NCI-H446 (cell line): Measurements from ENCODE around the gene RAB36.
A peak's percentile ranks its signal among the peaks of the same experiment; 100 is the strongest.

Source experiments
- DNase-seq, 2 experiments: peaks; one replicate each; lab custom pipeline; 2025; lab: John Stamatoyannopoulos, UW

Gene RAB36

DNA sequence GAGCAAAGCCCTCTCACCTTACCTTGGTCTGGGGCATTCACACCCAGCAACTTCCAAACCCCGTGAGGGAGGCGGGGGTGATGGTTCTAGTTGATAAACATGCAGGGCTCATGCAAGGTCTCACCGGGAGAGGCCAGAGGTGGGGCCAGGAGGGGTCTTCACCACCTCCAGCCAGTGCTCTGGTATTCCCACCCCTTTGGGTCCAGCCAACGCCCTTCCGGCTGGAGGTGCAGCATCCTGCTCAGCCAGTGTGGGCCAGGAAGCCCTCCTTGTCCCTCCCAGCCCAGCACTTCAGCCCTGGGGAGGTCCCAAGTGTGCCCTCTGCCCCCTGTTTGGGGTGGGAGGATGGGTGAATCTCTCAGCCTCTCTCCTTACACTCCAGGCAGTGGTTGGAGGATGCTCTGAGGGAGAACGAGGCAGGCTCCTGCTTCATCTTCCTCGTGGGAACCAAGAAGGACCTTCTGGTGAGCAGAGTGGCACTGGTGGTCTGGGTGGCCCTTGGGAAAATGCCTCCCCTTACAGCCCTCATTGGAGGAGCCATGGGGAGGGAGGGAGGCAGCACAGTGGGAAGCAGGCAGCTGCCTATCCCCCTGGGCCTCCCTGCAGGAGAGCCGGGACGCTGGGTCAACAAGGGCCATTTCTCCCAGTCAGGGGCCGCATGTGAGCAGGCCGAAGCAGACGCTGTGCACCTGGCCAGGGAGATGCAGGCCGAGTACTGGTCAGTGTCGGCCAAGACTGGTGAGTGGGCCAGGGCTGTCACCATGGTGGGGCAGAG is 13.4 kb downstream of the RAB36 start:
- no peak for DNase-seq

DNA sequence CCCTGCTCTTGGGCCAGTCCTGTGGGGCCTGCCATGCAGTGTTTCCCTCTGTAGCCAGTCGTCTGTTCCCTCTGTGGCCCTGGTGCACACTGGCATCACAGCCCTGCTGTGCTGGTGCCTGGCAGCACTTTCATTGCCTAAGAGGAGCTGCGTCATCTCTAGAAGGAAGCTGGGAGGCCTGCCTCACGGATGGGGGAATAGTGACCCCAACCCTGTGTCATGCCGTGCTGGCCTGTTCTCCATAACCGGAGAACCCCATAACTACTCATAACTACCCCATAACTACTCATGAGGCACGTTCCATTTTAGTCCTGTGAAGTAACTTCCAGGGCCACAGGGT is 14.0 kb downstream of the RAB36 start:
- no peak for DNase-seq

DNA sequence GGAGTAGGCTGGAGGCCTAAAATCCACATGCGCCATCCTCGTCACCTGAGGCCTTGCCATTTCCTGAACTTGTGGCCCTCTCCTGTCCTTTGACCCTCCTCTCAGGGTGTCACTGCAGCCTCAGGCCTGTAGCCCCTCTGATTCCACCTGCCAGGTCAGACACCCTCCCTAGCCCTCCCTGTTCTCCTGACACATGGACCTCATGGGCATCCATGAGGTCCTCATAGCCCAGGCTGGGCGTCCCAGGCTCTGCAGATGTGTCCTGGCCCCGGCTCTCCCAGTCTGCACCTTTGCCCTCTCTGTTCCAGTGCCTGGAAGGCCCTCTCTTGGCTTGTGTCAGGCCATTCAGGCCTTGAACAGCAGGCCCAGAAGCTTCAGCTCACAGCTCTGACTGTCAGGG is 15.8 kb downstream of the RAB36 start:
- no peak for DNase-seq

DNA sequence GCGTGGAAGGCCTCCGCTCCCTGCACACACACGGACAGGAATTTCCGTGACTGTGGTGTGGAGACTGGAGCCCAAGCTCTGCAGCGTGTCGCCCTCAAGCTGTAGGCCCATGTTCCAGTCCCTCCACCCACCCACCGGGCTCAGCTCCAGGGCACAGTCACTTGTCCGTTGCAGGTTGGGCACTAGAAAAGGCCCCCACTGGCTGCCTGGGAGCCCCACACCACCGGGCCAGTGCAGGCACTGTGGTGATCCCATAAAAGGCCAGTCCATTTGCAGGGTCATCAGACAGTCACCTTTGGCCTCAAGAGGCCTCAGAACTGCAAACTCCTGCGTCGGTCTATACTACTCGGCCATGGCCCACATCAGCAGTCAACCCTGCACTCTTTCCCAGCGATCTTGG is 16.3 kb downstream of the RAB36 start:
- DNase-seq: no peak

DNA sequence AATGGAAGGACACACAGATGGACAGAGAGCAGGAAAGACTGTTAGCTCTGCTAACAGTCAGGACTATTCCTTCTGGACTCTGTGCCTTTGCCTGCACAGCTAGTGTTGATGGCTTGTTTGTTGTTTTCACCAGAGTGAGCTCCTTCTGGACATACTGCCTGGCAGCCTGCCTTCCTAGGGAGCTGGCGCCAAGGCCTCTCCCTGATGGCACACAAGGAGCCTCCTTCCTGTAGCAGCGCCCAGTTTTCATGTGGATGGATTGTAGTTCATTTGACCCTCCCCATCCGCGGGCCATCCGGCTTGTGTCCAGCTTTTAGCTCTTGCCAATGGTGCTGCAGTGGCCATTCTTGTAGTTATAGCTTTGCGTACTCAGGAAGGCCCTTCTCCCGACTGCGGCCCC is 18.4 kb downstream of the RAB36 start:
- peak; percentile 73 to 88 for DNase-seq

DNA sequence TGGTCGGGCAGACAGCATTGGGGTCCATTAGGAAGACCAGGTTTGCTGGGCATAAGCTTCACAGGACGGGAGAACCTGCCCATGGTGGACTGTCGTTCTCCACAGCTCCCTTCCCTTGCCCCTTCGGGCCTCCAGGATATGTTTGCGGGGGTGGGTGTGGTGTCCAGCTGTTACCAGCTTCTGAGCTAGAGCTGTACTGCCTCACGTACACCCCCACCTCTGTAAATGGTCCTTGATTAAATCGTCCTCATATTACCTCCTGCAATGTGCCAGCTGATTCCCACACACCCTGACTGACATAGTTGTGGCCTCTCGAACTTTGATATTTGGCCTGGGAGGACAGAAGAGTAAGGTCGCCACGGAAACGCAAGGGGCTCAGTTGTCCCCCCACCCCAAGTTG is 18.8 kb downstream of the RAB36 start:
- DNase-seq: no peak

DNA sequence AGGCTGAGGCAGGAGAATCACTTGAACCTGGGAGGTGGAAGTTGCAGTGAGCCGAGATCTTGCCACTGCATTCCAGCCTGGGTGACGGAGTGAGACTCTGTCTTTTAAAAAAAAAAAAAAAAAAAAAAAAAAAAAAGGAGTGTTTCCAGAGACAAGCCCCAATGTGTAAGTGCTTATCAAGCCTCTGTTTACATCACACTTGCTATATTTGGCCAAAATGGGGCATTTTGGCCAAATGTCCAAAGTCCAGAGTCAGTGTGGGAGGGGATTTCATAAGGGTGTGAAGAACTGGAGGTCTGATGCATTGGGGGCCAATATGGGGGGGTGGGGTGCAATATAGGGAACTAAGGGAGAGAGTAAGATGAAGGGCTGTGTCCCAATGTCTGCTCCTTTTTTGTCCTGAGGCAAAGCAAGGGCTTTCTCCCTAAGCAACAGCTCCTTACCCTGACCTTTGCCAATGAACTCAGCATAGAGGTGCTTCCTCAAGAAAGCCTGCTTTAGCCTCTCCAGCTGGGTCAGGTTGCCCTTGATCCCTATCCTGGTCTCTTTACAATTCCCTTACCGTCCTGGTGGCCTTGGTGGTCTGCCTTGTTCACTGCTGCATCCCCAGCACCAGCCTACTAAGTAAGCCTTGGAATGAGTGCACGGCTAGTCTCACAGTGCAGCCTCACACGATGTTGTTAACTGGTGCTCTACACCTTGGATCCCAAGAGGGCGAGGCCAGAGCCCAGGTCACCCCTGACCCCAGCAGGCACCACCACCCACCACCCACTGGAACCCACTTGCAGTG is 21.0 kb downstream of the RAB36 start:
- DNase-seq: no peak

DNA sequence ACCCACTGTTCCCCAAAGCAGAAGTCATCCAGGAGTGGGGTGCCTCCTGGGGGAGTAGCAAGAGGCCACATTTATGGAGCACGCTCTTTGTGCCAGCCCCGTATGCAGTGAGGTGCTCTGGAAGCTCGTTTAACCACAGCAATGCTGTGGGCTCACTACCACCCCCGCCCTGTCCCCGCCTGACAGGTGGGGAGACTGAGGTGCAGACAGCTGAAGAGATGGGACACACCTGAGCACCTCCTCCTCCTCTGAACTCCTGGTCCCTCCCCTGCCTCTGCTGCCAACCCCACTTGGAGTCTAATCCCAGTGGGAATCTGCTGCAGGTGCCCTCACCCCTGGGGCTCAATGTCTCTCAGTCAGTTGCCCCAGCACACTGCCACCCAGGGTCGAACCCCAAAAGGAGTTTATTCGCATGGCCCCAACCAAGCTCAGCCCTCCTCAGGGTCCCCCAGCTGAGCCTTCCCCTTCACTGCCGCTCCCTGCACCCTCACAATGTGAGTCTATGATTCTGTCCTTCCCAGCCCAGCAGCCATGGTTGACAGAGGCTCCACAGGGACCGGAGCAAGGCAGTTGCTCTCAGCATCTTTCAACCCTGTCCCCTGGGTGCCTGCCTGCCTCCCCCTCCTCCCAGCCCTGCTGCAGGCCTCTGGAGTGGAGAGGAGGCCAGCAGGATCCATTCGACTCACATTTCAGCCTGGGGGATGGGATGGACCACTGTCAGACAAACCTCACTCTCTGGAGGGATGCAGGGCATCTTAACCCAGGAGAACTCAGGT is 21.8 kb downstream of the RAB36 start:
- DNase-seq: no peak

DNA sequence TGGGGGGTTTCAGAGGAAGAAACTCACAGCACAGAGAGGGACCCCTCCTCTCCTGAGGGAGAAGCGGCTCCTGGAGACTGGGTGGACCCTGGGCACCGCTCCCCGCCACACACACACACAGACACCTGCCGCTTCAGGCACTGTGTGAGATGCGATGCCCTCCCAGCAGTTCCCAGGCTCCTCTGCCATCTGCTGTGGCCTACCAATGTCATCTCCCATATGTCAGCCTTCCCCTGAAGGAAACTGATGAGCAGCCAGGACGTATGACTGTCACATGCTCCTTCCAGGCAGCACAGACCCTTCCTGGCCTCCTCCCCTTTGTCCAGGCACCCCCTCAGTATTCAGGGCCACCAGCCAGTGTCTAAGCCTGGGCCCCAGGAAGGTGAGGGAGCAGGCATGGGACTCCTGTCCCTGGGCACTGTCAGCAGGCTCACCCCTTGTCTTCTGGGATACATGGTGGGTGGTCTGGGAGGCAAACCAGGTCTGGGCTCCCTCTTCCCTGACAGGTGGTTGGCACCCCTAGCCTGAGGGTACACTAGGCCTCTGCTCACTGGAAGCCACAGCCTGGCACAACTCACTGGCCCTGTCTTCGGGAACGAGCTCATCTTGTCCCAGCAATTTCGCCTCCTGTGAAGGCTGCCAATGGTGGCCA is 23.2 kb downstream of the RAB36 start:
- DNase-seq: peak in 1 of 2 experiments; percentile 38

DNA sequence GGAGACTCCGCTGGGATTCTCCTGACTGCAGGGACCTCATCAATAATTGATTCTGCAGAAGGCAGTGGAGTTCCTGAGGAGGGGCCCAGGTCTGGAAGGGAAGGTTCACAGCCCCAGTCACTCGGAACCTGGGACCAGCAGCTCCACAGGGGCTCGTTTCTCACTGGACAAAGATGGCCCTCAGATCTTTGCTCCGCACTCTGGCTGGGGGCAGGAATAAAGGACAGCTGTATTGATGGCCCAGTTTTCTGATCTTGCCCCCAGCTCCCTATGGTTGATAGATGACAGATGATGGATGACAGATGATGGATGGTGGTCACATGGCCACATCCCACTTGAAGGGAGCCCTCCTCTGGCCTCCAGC is 23.7 kb downstream of the RAB36 start:
- DNase-seq: no peak

DNA sequence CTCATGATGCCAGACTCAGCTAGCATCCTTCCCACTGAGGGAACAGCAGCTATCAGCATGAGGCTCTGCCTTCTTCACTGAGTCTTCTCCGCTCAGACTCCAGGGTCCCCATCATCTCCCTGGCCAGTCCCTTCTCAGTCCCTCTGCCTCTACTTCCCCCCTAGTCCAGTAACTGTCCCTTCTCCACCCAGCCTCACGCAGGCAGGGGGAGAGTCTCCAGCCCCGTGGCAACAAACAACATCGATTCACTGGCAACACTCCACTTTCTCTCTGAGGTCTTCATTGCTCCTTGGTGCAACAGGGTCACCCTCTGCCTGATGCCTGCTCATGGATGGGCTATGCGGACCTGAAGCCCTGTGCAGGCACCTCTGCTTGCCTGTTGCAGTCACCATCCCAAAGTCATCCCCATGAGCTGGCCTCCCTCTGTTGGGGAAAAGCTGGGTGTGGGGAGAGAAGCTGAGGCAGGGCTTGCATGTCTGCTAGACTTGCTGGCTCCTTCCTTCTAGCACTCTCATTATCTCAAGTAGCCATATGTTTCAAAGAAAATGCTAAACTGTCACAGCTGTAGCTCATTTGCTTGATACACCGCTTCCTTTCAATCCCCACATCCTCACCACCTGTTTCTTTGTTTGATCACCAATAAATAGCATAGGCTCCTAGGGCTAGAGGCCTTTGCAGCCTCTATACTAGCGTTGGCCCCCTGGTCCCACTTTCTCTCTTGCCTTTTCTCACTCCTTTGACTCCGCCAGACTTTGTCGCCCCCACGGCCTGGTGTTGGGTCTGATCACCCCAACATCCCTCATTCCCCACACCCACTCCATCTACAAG is 30.8 kb downstream of the RAB36 start:
- peak in 1 of 2 experiments; percentile 45 for DNase-seq

DNA sequence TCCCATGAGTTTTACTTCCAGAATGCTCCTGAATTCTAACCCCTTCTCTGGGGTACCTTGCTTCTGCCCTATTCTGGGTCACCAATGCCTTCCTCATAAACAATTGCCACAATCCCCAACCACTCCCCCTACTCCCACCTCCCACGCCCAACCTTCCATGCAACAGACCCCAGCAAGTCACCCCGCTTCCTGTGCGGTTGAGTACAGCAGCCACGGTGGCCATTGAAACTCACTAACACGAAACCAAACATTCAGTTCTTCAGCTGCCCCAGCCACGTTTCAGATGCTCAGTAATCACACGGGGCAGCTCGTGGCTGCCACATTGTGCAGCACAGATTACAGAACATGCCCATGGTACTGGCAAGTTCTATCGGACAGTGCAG is 31.4 kb downstream of the RAB36 start:
- DNase-seq: no peak

DNA sequence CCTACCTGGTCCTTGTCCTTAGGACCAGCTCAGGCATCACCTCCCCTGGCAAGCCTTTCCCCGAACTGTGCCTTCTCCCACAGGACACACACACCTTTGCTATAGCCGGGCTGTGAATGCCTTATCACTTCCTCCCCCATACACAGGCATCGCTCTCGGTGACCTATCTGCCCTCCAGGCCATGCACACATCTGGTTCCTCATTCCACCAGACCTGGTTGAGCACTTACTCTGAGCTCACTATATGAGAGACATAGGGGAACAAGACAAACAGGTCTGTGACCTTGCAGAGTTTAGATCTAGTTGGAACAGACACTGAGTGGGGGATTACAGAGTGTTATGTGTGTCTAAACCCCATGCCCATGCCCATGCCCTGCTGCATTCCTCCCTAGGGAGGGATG is 31.9 kb downstream of the RAB36 start:
- DNase-seq: no peak

DNA sequence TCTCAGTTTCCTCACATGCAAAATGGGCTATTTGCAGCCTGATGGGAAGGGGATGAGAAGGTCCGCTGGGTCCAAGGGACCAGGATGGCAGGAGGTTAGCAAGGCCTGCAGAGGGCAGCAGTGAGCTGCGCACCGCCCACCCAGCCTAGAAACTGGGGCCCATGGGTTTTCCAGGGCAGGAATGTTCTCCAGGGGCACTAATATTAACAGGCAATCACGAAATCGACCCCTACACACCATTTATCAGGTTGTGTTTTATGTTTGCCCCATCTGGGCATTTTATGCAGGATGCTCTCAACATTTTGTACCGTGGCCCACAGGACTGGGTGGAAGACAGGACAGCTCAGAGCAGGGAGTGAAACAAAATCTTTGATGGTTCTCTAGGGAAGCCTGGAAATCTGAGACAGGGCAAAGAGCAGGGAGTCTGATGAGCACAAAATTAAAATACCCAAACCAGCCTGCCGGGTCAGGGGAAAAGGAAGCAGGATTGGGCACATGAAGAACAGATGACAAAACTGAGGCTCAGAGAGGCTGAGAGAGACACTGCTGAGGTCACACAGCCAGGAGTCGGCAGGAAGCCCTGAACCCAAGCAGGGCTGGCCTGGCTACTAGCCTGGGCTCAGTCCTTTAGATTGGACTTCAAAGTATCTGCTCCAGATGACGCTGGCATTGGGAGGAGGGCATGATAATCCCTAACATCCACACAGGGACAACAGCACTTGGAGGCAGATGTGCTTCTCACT is 33.4 kb downstream of the RAB36 start:
- peak; percentile 42 to 76 for DNase-seq

DNA sequence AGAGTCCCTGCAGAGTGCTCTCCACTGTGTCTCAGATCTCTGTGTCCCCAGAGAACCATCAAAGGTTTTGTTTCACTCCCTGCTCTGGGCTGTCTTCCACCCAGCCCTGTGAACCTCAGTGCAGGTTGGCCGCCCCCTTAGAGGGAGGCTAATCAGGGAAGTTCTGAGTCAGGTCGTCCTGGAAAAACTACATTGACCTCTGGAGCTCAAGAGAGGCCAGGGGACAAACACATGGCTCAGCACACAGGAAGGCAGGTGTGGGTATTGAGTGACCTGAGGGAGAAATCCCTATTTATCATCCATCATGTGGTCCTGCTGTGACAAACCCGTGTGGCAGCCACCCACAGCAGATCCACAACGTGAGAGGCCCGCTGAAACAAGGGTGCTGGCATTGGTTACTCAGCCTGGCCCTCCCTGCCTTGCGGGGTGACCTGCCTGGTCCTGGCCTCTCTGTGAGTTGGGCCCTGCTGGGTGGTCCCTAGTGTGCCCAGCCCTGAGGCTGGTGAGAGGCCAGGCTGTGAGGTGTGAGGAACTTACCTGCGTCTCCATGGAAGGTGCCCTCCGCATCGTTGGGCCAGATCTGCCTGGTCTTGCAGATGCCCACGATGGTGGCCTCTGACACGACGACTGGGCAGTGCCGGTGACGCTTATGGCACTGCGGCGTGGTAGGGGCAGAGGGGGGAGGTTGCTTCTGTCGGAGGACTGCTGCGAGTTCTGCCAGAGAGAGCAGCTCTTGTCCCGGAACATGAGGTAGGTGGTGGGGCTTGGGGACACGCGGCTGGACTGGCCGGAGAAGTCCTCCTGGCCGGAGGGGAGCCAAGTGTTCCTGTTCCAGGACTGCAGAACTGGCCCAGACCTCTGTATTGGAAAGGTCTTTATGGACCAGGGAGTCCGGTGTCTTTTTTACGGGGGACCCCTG is 34.4 kb downstream of the RAB36 start:
- no peak for DNase-seq

DNA sequence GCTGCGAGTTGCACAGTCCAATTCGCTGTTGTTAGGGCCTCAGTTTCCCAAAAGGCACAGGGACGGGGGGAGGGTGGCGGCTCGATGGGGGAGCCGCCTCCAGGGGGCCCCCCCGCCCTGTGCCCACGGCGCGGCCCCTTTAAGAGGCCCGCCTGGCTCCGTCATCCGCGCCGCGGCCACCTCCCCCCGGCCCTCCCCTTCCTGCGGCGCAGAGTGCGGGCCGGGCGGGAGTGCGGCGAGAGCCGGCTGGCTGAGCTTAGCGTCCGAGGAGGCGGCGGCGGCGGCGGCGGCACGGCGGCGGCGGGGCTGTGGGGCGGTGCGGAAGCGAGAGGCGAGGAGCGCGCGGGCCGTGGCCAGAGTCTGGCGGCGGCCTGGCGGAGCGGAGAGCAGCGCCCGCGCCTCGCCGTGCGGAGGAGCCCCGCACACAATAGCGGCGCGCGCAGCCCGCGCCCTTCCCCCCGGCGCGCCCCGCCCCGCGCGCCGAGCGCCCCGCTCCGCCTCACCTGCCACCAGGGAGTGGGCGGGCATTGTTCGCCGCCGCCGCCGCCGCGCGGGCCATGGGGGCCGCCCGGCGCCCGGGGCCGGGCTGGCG is 35.1 kb downstream of the RAB36 start, which contains the start of gene BCR:
Gene BCR (plus strand): TSS at position 209 of the 592 bp plus-strand sequence. CDS start 452 bp downstream, outside the sequence.
- peak in 1 of 2 experiments; percentile 64 for DNase-seq

DNA sequence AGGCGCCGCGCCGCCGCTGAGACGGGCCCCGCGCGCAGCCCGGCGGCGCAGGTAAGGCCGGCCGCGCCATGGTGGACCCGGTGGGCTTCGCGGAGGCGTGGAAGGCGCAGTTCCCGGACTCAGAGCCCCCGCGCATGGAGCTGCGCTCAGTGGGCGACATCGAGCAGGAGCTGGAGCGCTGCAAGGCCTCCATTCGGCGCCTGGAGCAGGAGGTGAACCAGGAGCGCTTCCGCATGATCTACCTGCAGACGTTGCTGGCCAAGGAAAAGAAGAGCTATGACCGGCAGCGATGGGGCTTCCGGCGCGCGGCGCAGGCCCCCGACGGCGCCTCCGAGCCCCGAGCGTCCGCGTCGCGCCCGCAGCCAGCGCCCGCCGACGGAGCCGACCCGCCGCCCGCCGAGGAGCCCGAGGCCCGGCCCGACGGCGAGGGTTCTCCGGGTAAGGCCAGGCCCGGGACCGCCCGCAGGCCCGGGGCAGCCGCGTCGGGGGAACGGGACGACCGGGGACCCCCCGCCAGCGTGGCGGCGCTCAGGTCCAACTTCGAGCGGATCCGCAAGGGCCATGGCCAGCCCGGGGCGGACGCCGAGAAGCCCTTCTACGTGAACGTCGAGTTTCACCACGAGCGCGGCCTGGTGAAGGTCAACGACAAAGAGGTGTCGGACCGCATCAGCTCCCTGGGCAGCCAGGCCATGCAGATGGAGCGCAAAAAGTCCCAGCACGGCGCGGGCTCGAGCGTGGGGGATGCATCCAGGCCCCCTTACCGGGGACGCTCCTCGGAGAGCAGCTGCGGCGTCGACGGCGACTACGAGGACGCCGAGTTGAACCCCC is 35.8 kb downstream of the RAB36 start:
- DNase-seq: no peak

DNA sequence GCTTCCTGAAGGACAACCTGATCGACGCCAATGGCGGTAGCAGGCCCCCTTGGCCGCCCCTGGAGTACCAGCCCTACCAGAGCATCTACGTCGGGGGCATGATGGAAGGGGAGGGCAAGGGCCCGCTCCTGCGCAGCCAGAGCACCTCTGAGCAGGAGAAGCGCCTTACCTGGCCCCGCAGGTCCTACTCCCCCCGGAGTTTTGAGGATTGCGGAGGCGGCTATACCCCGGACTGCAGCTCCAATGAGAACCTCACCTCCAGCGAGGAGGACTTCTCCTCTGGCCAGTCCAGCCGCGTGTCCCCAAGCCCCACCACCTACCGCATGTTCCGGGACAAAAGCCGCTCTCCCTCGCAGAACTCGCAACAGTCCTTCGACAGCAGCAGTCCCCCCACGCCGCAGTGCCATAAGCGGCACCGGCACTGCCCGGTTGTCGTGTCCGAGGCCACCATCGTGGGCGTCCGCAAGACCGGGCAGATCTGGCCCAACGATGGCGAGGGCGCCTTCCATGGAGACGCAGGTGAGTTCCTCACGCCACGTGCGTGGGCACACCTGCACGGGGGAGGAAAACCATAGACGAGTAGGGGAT is 36.5 kb downstream of the RAB36 start:
- no peak for DNase-seq
